H7 (cell line): ENCODE measurements around the gene C1QTNF9B. TPM values are rescaled to one million over a fixed set of nuclear protein-coding genes. Genes with fewer than 3 reads are reported as not detected.
"Not testable (repeated sequence)": the region's sequence is repeated elsewhere in the genome, so short reads cannot be mapped to it uniquely, and the experiment has no call there.

Source experiments
- DNase-seq: peaks from one replicate; pipeline ENCODE4 v3.0.0; 2012
- H3K27me3 ChIP-seq: 2 replicates; pipeline ENCODE4 v1.6.0; 2011; ENCODE audit warnings: mild to moderate bottlenecking, low read length; ENCODE audit not compliant: control insufficient read depth, insufficient read depth
- H3K36me3 ChIP-seq: replicated peaks from 2 replicates; pipeline ENCODE4 v1.5.1; 2011; ENCODE audit warnings: low read length; ENCODE audit not compliant: control insufficient read depth, insufficient read depth
- H3K4me3 ChIP-seq: 2 replicates; pipeline ENCODE4 v1.5.1; 2011; ENCODE audit warnings: low read depth, mild to moderate bottlenecking, control low read depth, low read length, moderate library complexity; ENCODE audit not compliant: insufficient read depth
- total RNA-seq: library from RNA; depleted of rRNA; stranded (reverse); fragments of >200 nt; shearing (Covaris generic); gene quantifications from 2 replicates; pipeline ENCODE4 v1.2.3, GENCODE V29; 2014; rRNA removed

Gene C1QTNF9B
- not detected in 2 replicates for total RNA-seq

DNA sequence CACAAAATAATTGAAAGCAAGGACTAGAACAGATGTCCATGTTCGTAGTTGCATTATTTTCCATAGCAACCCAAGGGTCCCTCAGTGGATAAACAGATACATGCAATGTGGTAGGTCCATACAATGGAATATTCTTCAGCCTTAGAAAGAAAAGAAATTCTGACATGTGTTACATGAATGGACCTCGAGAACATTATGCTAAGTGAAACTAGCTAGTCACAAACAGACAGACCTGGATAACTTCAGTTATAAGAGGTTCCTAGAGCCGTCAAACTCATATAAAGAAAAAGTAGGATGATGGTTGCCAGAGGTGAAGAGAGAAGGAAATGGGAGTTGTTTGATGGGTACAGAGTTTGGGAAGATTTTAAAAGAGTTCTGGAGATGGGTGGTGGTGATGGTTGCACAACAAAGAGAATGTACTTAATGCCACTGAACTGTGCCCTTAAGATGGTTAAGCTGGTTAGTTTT, at the start of gene C1QTNF9B:
Gene C1QTNF9B (minus strand): TSS at position 51 of the 468 bp plus-strand sequence.
- not testable (repeated sequence) for DNase-seq, H3K4me3 ChIP-seq, H3K36me3 ChIP-seq, H3K27me3 ChIP-seq

- H3K27me3 ChIP-seq: no peaks in the 10 kb centered on the region
- no peaks in the 10 kb centered on the region for H3K36me3 ChIP-seq
- H3K4me3 ChIP-seq: no peak overlapping the region
- no peak for DNase-seq
Observed at GRCh38 chr13:23946900-23947299, 49.6 kb upstream of the C1QTNF9B start.

GRCh38 chr13:23946067-23946466, 48.8 kb upstream of the C1QTNF9B start:
- Histone ChIP-seq H3K27me3 (no peaks in the 10 kb centered on the region), H3K36me3 (no peaks in the 10 kb centered on the region), H3K4me3 (no peak overlapping the region)
- DNase-seq: peak; percentile 19

DNA sequence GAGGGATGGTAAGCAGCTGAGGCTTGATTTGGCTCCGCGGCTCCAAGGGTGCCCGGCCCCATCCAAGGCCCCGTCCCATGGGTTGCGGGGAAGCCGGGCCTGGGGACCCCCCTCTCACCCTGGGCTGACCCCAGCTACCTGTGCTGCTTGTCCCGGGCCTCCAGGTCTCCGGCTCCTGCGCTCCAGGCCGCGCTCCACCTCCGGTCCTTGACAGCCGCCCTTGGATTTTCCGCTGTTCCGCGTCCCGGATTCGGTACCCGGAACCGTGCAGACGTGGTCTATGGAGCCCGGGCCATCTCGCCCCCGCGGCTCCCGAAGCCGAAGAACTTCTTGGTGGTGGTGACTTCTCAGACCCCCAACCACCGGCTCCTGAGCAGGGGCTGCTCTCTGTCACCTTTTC, 48.3 kb upstream of the C1QTNF9B start:
- H3K4me3 ChIP-seq: no peak overlapping the region
- peak; percentile 48 for DNase-seq
- H3K27me3 ChIP-seq: no peaks in the 10 kb centered on the region
- H3K36me3 ChIP-seq: no peaks in the 10 kb centered on the region

DNA sequence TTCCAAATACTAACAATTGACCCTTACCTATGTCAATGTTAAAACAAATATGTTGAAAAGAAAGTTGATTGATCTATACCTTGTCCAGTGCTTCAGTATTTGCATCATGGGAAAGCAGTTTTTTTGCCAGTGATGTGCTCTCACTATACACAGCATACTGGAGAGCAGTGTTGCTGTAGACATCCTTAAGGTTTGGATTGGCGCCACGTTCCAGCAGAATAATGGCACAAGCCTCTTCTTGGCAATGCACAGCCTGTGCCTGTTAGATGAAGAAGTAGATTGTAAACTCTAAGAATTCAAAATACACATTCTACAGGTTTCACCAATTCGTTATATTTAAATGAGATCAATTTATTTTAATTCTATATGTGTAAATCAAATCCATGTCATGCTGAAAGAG, 43.9 kb upstream of the C1QTNF9B start:
- H3K4me3 ChIP-seq: no peak overlapping the region
- H3K27me3 ChIP-seq: no peaks in the 10 kb centered on the region
- no peaks in the 10 kb centered on the region for H3K36me3 ChIP-seq
- DNase-seq: no peak

GRCh38 chr13:23939666-23940065, 42.4 kb upstream of the C1QTNF9B start:
- not testable (repeated sequence) for H3K4me3 ChIP-seq, H3K27me3 ChIP-seq, H3K36me3 ChIP-seq, DNase-seq

- no peak for DNase-seq
- H3K36me3 ChIP-seq: no peaks in the 10 kb centered on the region
- H3K27me3 ChIP-seq: no peaks in the 10 kb centered on the region
- no peak overlapping the region for H3K4me3 ChIP-seq
Observed at GRCh38 chr13:23934520-23934919, 37.2 kb upstream of the C1QTNF9B start.

DNA sequence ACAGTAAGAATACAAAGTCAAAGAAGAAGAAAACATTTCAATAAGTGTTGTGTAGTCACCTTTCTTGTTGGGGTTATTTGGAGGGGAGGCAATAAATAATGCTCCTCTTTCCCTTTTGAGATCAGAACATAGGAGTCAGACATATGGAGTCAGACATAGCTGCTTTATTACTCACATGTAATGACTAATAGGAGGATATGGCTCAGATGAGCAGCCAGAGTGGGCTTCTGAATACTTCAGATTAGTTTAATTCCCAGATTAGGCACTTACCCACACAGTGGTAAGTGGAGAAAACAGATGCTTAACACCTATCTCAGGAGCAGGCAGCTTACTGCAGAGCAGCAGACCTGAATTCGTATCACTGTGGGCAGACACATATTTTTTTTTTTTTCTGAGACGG, 31.7 kb upstream of the C1QTNF9B start:
- DNase-seq: no peak
- no peak overlapping the region for H3K4me3 ChIP-seq
- H3K27me3 ChIP-seq: no peaks in the 10 kb centered on the region
- no peaks in the 10 kb centered on the region for H3K36me3 ChIP-seq

- Histone ChIP-seq H3K27me3 (no peaks in the 10 kb centered on the region), H3K36me3 (no peaks in the 10 kb centered on the region), H3K4me3 (no peak overlapping the region)
- no peak for DNase-seq
Observed at GRCh38 chr13:23923031-23923430, 25.7 kb upstream of the C1QTNF9B start.

GRCh38 chr13:23922005-23922932, 25.0 kb upstream of the C1QTNF9B start:
- no peaks in the 10 kb centered on the region for H3K27me3 ChIP-seq
- H3K4me3 ChIP-seq: no peak overlapping the region
- H3K36me3 ChIP-seq: no peaks in the 10 kb centered on the region
- no peak for DNase-seq

DNA sequence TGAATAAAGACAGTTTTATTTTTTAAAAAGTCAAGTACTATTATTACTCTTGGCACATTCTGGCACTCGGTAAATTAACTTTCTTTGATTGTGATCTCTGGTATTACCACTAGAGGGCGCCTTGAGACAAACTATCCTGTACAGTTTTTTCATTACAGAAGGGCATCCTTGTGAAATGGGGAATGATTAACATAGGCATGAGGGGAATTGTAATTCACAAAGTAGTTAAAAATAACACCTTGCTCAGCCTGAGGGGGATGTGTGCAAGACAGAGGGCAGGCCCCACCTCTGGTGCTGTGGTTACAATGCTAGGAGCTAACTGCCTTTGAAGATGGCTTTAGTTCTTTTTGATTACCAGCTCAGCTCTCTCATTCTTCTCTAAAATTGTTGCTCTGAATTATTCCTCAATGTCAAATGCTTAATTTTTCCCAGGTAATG, 24.2 kb upstream of the C1QTNF9B start:
- no peaks in the 10 kb centered on the region for H3K36me3 ChIP-seq
- DNase-seq: peak; percentile 66
- no peak overlapping the region for H3K4me3 ChIP-seq
- no peaks in the 10 kb centered on the region for H3K27me3 ChIP-seq

DNA sequence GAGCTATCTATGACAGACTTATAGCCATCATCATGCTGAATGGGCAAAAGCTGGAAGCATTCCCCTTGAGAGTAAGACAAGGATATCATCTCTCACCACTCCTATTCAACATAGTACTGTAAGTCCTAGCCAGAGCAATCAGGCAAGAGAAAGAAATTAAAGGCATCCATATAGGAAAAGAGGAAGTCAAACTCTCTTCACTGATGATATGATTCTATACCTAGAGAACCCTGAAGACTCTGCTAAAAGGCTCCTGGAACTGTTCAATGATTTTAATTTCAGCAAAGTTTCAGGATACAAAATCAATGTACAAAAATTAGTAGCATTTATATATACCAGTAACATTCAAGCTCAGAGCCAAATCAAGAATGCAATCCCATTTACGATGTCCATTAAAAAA, 21.7 kb upstream of the C1QTNF9B start:
- H3K4me3 ChIP-seq: no peak overlapping the region
- H3K27me3 ChIP-seq: no peaks in the 10 kb centered on the region
- H3K36me3 ChIP-seq: no peaks in the 10 kb centered on the region
- no peak for DNase-seq

- H3K27me3 ChIP-seq: no peaks in the 10 kb centered on the region
- H3K36me3 ChIP-seq: no peaks in the 10 kb centered on the region
- DNase-seq: no peak
- no peak overlapping the region for H3K4me3 ChIP-seq
Observed at GRCh38 chr13:23918208-23918607, 20.9 kb upstream of the C1QTNF9B start.

DNA sequence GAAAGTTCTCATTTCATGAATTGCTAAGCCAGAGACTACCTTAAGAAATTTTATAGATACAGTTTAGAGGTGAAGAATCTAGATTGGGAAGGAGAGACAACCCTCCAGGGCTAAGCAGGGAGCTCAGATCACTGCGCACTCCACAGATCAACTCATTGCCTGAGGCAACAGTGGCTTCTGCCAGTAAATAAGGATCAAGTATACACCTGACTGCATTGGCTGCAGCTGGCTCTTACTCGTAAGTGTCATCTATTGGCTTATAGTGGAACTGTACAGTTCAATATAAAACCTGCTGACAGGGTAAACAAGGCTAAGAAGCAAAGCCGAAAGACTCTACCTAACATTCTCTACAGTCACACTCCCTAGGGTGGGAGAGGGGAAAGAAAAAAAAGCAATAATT, 18.0 kb upstream of the C1QTNF9B start:
- H3K36me3 ChIP-seq: no peaks in the 10 kb centered on the region
- no peak for DNase-seq
- no peak overlapping the region for H3K4me3 ChIP-seq
- no peaks in the 10 kb centered on the region for H3K27me3 ChIP-seq

DNA sequence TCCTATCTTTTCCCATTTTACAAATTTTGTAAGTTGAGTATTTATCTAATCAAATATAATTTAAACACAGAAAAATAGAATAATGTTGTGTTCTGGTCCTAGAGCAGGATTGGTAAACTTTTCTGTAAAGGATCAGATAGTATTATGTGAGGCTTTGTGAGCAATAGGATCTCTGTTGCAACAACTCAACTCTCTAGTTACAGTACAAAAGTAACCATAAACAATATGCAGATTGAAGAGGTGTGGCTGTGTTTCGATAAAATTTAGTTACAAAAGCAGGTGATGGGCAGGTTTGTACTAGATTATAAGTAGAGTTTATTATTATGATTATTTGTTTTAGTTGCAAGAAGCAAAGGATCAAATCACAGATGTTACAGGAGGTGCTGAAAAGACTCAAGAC, 15.2 kb upstream of the C1QTNF9B start:
- no peak overlapping the region for H3K4me3 ChIP-seq
- no peaks in the 10 kb centered on the region for H3K27me3 ChIP-seq
- H3K36me3 ChIP-seq: no peaks in the 10 kb centered on the region
- no peak for DNase-seq
